Neural cell (in vitro differentiated cells): ENCODE measurements around the gene PRG2.

ENCODE experiments used
- CTCF ChIP-seq: fragments of 450-650 bp; IDR thresholded peaks from 2 replicates; pipeline ENCODE4 v1.5.1; 2014; ENCODE audit warnings: antibody characterized with exemption, mild to moderate bottlenecking, moderate library complexity; ENCODE audit not compliant: poor library complexity, severe bottlenecking
- EZH2 ChIP-seq: fragments of 200-600, 300-800 bp; shearing (Covaris generic), sonication (generic); IDR thresholded peaks from 2 replicates; pipeline ENCODE4 v1.6.1; 2014; ENCODE audit warnings: antibody characterized with exemption, low read length, borderline replicate concordance, mild to moderate bottlenecking; ENCODE audit not compliant: insufficient read depth, poor library complexity, severe bottlenecking
- SMC3 ChIP-seq: fragments of 450-650 bp; conservative IDR thresholded peaks from 2 replicates; pipeline ENCODE4 v1.6.1; 2014; ENCODE audit warnings: antibody characterized with exemption, mild to moderate bottlenecking, moderate library complexity; ENCODE audit not compliant: poor library complexity

GRCh38 chr11:57343825-57344224 is 46.6 kb downstream of the PRG2 start:
- TF ChIP-seq CTCF (no peak), SMC3 (no peak), EZH2 (no peak)
